PC-9 (cell line): ENCODE measurements around the gene ADARB2.

Source experiments
- EZH2 ChIP-seq: fragments of 200-600 bp; sonication (generic); IDR thresholded peaks from 2 replicates; pipeline ENCODE4 v1.8.0; 2017; ENCODE audit warnings: antibody characterized with exemption, low read depth
- TF ChIP-seq, protein P1 (sequence below): fragments of 200-600 bp; sonication (generic); conservative IDR thresholded peaks from 2 replicates; pipeline ENCODE4 v1.6.1; 2017; ENCODE audit warnings: mixed run types, antibody characterized with exemption, mild to moderate bottlenecking, moderate library complexity

DNA sequence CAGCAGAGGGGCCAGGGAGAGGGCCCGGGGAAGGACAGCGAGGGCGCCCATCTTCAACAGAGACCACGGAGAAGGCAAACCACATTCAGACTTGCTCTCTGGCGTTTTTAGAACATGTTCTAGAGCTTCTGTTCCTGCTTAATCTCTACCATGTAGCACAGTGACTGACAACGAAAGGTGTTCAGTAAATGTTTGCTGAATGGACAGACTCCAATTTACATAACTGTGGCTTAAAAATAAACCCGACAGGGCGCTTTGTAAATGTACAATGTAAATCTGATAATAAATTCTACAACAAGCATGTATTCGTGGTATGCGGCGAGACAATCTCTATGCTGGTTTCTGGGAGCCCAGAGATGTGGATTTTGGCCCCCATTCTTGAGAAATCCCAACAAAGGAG is 10.5 kb downstream of the ADARB2 start:
- TF ChIP-seq, protein P1, sequence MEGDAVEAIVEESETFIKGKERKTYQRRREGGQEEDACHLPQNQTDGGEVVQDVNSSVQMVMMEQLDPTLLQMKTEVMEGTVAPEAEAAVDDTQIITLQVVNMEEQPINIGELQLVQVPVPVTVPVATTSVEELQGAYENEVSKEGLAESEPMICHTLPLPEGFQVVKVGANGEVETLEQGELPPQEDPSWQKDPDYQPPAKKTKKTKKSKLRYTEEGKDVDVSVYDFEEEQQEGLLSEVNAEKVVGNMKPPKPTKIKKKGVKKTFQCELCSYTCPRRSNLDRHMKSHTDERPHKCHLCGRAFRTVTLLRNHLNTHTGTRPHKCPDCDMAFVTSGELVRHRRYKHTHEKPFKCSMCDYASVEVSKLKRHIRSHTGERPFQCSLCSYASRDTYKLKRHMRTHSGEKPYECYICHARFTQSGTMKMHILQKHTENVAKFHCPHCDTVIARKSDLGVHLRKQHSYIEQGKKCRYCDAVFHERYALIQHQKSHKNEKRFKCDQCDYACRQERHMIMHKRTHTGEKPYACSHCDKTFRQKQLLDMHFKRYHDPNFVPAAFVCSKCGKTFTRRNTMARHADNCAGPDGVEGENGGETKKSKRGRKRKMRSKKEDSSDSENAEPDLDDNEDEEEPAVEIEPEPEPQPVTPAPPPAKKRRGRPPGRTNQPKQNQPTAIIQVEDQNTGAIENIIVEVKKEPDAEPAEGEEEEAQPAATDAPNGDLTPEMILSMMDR, result no peak
- TF ChIP-seq EZH2, result no peak
